Measurements from ENCODE around the gene C19orf25. TPM values are rescaled to one million over a fixed set of nuclear protein-coding genes. Genes with fewer than 3 reads are reported as not detected.

Gene C19orf25
- total RNA-seq = 37.1 and 38.5 TPM in 2 replicates

DNA sequence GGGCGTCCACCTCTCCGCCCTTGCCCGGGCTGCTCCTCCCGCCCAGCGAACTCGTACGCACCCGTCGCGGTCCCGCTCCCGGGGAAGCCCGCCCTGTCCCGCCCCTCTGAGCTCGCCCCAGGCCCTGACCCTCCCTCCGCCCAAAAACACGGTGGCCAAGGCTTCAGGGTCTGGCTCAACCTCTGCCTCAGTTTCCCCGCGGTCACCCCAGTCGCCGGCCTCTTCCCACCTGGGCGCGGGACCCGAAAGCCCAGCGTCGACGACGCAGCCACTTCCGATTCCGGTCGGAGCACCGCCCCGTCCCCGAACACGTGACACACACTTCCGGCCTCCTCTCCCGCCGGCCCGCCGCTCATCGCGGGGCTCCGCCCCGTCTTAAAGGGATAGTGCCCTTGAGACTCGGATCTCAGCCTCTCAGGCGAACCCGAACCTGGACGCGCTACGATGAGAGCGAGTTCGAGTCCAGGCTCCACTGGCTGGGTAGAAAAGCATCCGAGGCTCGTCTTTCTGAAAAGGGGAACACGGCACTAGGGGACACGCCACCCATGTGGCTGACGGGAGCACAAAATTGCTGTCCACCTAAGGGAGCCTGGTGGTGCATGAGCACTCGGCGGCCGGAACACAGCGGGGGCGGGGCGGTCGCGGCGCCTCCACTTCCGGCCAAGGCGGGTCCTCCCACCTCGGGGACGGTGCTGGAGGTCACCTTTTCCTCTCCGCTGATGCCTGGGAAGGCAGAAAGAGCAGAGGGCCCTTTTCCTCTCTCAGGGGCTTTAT lies at the start of gene C19orf25:
C19orf25 (minus strand) TSS at position 282 of the 774 bp plus-strand sequence. CDS start 312 bp downstream, outside the sequence.
- peak within 1 kb of the TSS; percentile 96 for H3K4me3 Mint-ChIP-seq
- no peaks in the 10 kb centered on the region for H3K9me3 Mint-ChIP-seq
- intact Hi-C loops (cut with micrococcal nuclease) = loop anchor here (1.0 to 2.0 kb wide), 6 partner anchors 8 to 96 kb away; partner anchors contain the start of genes ADAMTSL5, NDUFS7, PCSK4 and RPS15
- no peaks in the 10 kb centered on the region for H3K27me3 Mint-ChIP-seq (ENCODE audit: insufficient read depth)
- H3K36me3 Mint-ChIP-seq (ENCODE audit: low read depth) = peaks cover 4% of the 10 kb centered on the region
- peaks cover 12% of the 10 kb centered on the region for H3K4me1 Mint-ChIP-seq (ENCODE audit: low read depth)
- H3K27ac Mint-ChIP-seq = peak within 1 kb of the TSS; percentile 97
- peak; percentile 92 for DNase-seq (ENCODE audit: low spot score)

DNA sequence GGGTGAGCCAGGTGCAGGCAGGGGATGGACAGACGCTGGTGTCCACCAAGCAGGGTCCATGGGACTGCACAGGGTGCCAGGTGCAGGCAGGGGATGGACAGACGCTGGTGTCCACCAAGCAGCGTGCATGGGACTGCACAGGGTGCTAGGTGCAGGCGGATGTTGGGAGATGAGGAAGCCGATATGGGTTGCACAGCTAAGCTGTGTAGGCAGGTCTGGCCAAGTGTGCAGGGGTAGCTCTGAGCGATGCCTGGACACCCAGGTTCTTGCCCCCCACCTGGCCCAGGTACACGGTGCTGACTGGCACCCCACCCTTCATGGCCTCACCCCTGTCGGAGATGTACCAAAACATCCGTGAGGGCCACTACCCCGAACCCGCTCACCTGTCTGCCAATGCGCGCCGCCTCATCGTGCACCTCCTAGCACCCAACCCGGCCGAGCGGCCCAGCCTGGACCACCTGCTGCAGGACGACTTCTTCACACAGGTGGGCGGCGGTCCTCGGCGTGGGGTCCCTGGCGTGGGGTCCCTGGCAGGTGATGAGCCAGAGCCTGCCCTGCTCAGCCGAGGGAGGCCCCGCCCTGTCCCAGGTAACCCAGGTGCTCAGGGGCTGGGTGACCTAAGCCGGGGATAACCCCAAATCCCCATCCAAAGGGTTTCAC lies 48.8 kb upstream of the C19orf25 start:
- H3K36me3 Mint-ChIP-seq (ENCODE audit: low read depth) = no peaks in the 10 kb centered on the region
- no peak overlapping the region for H3K4me3 Mint-ChIP-seq
- H3K27ac Mint-ChIP-seq = no peak overlapping the region
- intact Hi-C loops (cut with micrococcal nuclease) = no loop called here
- H3K9me3 Mint-ChIP-seq = no peaks in the 10 kb centered on the region
- H3K4me1 Mint-ChIP-seq (ENCODE audit: low read depth) = no peaks in the 10 kb centered on the region
- H3K27me3 Mint-ChIP-seq (ENCODE audit: insufficient read depth) = peaks cover 15% of the 10 kb centered on the region
- DNase-seq (ENCODE audit: low spot score) = no peak

DNA sequence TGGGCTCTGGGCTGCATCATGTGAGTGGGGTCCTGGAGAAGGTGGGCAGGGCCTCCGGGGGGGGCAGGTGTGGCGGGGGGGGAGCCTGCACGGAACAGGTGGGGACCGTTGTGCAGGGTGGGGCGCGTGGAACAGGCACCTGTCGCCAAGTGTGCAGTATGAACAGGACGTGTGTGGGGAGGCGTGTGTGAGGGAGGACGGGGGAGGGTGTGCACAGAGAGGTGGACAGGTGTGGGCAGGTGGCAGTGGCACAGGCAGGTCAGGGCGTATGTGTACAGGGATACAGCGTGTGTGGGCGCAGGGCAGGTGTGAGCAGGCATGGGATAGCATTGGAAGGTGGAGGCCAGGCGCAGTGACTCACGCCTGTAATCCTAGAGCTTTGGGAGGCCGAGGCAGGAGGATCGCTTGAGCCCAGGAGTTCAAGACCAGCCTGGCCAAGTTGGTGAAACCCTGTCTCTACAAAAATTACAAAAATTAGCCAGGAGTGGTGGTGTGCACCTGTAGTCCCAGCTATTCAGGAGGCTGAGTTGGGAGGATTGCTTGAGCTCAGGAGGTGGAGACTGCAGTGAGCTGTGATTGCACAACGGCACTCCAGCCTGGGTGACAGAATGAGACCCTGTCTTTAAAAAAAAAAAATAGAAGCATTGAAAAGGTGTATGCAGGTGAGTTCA lies 48.1 kb upstream of the C19orf25 start:
- no peaks in the 10 kb centered on the region for H3K36me3 Mint-ChIP-seq (ENCODE audit: low read depth)
- intact Hi-C loops (cut with micrococcal nuclease) = no loop called here
- no peak overlapping the region for H3K27ac Mint-ChIP-seq
- H3K4me1 Mint-ChIP-seq (ENCODE audit: low read depth) = no peaks in the 10 kb centered on the region
- peaks cover 16% of the 10 kb centered on the region for H3K27me3 Mint-ChIP-seq (ENCODE audit: insufficient read depth)
- H3K4me3 Mint-ChIP-seq = no peak overlapping the region
- DNase-seq (ENCODE audit: low spot score) = no peak
- H3K9me3 Mint-ChIP-seq = no peaks in the 10 kb centered on the region

DNA sequence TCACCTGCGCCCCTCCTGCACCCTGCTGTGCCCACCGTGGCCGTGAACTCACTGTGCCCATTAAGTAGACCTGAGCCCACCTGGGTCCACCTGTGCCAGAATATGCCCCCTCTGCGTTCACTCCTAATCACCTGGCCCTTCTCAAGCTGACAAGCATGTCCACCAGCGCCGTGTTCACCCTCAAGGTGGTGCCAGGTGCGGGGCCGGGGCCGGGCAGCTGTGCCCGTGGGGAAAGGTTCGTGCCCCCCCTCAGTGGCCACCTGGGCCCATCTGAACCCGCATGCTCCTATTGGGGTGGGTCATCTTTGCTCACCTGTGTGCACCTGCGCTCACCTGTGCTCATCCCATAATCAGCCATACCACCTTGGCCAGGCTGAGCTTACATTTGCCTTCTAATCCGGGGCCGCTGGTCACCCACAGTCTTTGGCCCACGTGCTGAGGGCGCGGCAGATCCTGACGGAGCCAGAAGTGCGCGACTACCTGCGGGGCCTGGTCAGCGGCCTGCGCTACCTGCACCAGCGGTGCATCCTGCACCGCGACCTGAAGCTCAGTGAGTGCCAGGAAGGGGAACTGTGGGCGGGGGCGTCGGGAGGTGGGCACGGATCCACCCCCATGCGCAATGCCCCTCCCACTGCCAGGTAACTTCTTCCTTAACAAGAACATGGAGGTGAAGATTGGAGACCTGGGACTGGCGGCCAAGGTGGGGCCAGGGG lies 47.2 kb upstream of the C19orf25 start:
- H3K27me3 Mint-ChIP-seq (ENCODE audit: insufficient read depth) = peaks cover 16% of the 10 kb centered on the region
- H3K4me1 Mint-ChIP-seq (ENCODE audit: low read depth) = no peaks in the 10 kb centered on the region
- H3K9me3 Mint-ChIP-seq = no peaks in the 10 kb centered on the region
- intact Hi-C loops (cut with micrococcal nuclease) = no loop called here
- no peak overlapping the region for H3K27ac Mint-ChIP-seq
- H3K36me3 Mint-ChIP-seq (ENCODE audit: low read depth) = no peaks in the 10 kb centered on the region
- H3K4me3 Mint-ChIP-seq = no peak overlapping the region
- DNase-seq (ENCODE audit: low spot score) = no peak

DNA sequence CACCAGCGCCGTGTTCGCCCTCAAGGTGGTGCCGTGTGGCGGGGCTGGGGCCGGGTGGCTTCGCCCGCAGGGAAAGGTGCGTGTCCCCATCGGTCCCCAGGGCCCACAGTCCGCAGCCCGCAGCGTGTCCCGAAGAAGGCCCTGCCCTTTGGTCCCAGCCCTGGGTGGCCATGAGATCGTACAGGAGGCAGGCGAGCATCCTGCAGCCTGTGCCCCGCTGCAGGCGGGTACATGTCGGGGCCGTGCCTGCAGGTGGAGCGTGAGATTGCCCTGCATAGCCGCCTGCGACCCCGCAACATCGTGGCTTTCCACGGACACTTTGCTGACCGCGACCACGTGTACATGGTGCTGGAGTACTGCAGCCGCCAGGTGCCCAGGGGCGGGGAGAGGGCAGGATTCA lies 46.3 kb upstream of the C19orf25 start:
- Mint-ChIP-seq H3K9me3 (no peaks in the 10 kb centered on the region), H3K36me3 (ENCODE audit: low read depth) (no peaks in the 10 kb centered on the region), H3K27me3 (ENCODE audit: insufficient read depth) (peaks cover 16% of the 10 kb centered on the region), H3K4me1 (ENCODE audit: low read depth) (no peaks in the 10 kb centered on the region), H3K4me3 (no peak overlapping the region), H3K27ac (no peak overlapping the region)
- no peak for DNase-seq (ENCODE audit: low spot score)
- intact Hi-C loops (cut with micrococcal nuclease) = no loop called here

DNA sequence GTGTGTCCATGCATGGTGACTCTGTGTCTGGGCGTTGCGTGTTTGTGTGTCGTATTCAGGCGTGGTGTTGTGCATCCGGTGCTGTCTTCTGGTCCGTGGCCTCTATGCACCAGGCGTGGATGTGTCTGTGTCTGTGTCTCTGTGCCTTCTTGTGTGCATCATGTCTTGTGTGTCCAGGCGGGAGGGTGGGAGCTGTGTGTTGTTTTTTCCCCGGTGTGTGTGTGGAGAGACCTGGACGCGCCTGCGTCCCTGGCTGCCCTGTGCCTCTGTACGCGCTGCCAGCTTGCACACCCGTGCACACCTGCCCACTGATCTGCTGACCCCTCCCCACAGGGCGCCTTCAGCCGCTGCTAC lies 45.9 kb upstream of the C19orf25 start:
- Mint-ChIP-seq H3K27ac (no peak overlapping the region), H3K4me3 (no peak overlapping the region), H3K36me3 (ENCODE audit: low read depth) (no peaks in the 10 kb centered on the region), H3K9me3 (no peaks in the 10 kb centered on the region), H3K27me3 (ENCODE audit: insufficient read depth) (peaks cover 16% of the 10 kb centered on the region), H3K4me1 (ENCODE audit: low read depth) (no peaks in the 10 kb centered on the region)
- DNase-seq (ENCODE audit: low spot score) = no peak
- intact Hi-C loops (cut with micrococcal nuclease) = no loop called here

DNA sequence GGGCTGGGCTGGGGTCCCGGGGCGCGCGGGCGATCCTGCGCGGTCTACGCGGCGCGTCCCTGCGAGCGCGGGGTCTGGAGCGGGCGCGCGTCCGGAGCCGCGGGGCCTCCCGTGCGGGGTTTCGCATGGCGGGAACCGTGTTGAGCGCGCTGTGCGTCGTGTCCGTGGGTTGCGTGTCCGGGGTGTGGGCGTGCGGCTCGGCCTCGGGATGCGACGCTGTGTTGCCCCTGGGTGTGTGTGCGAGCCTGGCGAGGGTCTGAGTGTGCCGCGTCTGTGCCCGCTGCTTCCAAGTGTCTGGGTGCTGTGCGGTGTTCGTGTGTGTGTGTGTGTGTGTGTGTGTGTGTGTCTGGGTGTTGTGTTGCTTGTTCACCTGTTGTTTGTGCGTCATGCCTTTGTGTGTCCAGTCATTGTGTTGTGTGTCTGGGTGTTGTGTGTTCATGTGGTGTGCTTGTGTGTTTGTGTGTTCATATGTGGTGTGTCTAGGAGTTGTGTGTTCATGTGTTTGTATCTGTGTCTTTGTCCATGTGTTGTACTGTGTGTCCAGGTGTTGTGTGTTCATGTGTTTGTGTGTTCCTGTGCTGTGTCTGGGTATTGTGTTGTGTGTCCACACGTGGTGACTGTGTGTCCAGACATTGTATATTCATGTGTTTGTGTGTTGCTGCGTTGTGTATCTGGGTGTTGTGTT lies 45.4 kb upstream of the C19orf25 start:
- Mint-ChIP-seq H3K27me3 (ENCODE audit: insufficient read depth) (peaks cover 16% of the 10 kb centered on the region), H3K27ac (no peak overlapping the region), H3K4me3 (no peak overlapping the region), H3K9me3 (no peaks in the 10 kb centered on the region), H3K36me3 (ENCODE audit: low read depth) (no peaks in the 10 kb centered on the region), H3K4me1 (ENCODE audit: low read depth) (no peaks in the 10 kb centered on the region)
- DNase-seq (ENCODE audit: low spot score) = no peak
- intact Hi-C loops (cut with micrococcal nuclease) = no loop called here

DNA sequence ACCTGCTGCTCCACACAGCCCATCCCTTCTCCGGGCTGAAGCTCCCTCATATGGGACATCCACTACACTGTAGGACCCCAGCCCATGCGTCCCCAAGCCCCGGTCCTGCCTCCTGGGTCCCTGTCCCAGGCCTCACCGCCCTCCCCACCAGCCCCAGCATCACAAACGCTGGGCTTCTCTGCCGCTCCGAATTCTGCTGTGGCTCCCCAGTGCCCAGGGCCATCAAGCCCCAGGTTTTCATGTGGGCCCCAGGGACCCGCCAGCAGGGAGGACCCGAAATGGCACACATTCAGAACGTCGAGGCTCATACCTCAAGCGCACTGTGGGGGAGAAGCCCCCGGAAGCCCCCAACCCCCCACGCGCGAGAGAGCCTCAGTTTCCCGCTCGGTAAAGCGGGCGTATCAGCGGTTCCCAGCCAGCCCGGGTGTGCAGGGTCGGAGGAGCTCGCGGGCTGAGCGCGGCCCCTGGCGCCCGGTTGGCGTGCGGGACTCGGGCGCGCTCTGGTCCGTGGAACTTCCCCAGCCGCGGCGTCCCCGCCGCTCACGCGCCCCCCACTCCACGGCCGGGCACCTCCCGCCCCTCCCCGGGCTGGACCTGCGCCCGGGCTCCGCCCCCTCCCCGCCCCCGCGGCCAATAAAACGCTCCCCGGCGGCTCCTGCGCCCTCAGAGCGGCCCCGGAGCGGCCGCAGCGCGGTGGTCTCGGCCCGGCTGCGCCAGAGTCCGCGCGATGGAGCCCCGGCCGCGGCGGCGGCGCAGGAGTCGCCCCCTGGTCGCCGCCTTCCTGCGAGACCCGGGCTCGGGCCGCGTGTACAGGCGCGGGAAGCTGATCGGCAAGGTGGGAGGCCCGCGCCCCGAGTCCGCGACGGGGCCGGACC lies 44.6 kb upstream of the C19orf25 start, which contains the start of gene PLK5:
PLK5 (plus strand) TSS at position 666 of the 875 bp plus-strand sequence. CDS start 2,920 bp downstream, outside the sequence.
- no peak within 1 kb of the TSS for H3K4me3 Mint-ChIP-seq
- H3K4me1 Mint-ChIP-seq (ENCODE audit: low read depth) = no peaks in the 10 kb centered on the region
- peaks cover 16% of the 10 kb centered on the region for H3K27me3 Mint-ChIP-seq (ENCODE audit: insufficient read depth)
- H3K36me3 Mint-ChIP-seq (ENCODE audit: low read depth) = no peaks in the 10 kb centered on the region
- no peaks in the 10 kb centered on the region for H3K9me3 Mint-ChIP-seq
- no peak for DNase-seq (ENCODE audit: low spot score)
- no peak within 1 kb of the TSS for H3K27ac Mint-ChIP-seq
- intact Hi-C loops (cut with micrococcal nuclease) = no loop called here

DNA sequence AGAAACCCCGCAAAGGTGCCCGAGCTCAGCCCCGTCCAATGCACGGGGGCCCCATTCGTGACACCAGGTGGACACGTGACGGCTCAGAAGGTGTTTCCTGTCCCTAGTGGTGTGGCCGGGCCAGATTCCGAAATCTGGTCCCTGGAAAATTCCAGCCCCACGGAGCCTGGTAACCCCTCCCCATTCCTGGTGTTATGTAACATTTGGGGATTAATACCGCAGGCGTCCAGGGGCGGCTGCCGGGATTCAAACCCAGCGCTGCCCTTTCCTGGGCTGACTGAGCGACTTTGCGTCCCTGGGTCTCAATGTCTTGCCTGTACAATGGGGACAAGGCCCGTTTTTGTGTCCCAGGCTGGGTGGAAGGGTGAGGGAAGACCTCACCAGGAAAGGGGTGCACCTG lies 43.8 kb upstream of the C19orf25 start:
- Mint-ChIP-seq H3K27me3 (ENCODE audit: insufficient read depth) (peaks cover 16% of the 10 kb centered on the region), H3K4me3 (no peak overlapping the region), H3K36me3 (ENCODE audit: low read depth) (no peaks in the 10 kb centered on the region), H3K27ac (no peak overlapping the region), H3K9me3 (no peaks in the 10 kb centered on the region), H3K4me1 (ENCODE audit: low read depth) (no peaks in the 10 kb centered on the region)
- intact Hi-C loops (cut with micrococcal nuclease) = no loop called here
- no peak for DNase-seq (ENCODE audit: low spot score)

DNA sequence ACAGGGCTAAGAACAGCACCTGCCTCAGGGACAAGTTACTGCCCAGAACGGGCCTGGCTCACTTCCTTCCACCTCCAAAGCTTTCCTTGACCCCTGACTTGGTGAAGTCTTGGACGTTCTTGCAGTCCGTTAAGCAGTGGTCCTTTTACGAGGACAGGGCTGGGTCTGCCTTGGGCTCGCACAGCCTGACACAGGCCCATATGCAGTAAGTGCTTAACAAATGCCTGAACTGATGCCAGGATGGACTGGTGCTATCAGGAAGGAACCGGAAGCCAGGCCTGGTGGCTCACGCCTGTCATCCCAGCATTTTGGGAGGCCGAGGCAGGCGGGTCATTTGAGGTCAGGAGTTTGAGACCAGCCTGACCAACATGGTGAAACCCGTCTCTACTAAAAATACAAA lies 43.0 kb upstream of the C19orf25 start:
- Mint-ChIP-seq H3K36me3 (ENCODE audit: low read depth) (no peaks in the 10 kb centered on the region), H3K4me1 (ENCODE audit: low read depth) (no peaks in the 10 kb centered on the region), H3K9me3 (no peaks in the 10 kb centered on the region), H3K27ac (no peak overlapping the region), H3K27me3 (ENCODE audit: insufficient read depth) (peaks cover 16% of the 10 kb centered on the region), H3K4me3 (no peak overlapping the region)
- no peak for DNase-seq (ENCODE audit: low spot score)
- intact Hi-C loops (cut with micrococcal nuclease) = no loop called here

DNA sequence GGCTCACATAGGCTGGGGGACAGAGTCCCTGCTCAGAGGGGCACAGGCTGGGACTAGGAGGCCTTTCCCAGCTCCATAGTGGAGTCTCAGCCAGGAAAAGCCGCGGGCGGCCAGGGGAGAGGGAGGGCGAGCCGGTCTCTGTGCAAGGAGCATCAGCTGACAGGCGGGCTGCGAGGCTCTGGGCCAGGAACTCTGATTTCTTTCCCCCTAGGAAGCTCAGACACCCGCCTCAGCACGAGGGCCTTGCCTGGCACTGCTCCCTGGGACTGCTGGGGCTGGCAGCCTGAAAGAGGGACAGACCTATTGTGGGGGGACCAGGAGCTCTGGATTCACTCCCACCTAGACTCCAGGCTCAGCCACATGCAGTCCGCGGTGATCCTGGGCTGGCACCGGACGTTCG lies 42.6 kb upstream of the C19orf25 start:
- Mint-ChIP-seq H3K4me1 (ENCODE audit: low read depth) (no peaks in the 10 kb centered on the region), H3K27me3 (ENCODE audit: insufficient read depth) (peaks cover 16% of the 10 kb centered on the region), H3K36me3 (ENCODE audit: low read depth) (no peaks in the 10 kb centered on the region), H3K27ac (no peak overlapping the region), H3K9me3 (no peaks in the 10 kb centered on the region), H3K4me3 (no peak overlapping the region)
- intact Hi-C loops (cut with micrococcal nuclease) = no loop called here
- no peak for DNase-seq (ENCODE audit: low spot score)
